NCI-H128 (cell line): Measurements from ENCODE around the gene MARK2.

Source experiments
- DNase-seq: peaks from one replicate; lab custom pipeline; 2025; ENCODE audit not compliant: unreplicated experiment; lab: John Stamatoyannopoulos, UW

MARK2 gene

GRCh38 chr11:63907808-63908530, 69.1 kb downstream of the MARK2 start:
- no peak for DNase-seq

GRCh38 chr11:63908631-63909401, 69.9 kb downstream of the MARK2 start:
- DNase-seq = no peak

- DNase-seq = no peak
Measured at GRCh38 chr11:63909591-63910506, 70.9 kb downstream of the MARK2 start.

- DNase-seq = no peak
Measured at GRCh38 chr11:63910675-63911074, 71.8 kb downstream of the MARK2 start.

GRCh38 chr11:63911440-63911839, 72.5 kb downstream of the MARK2 start:
- no peak for DNase-seq

GRCh38 chr11:63911876-63912275, 73.0 kb downstream of the MARK2 start:
- no peak for DNase-seq

- no peak for DNase-seq
Measured at GRCh38 chr11:63912678-63913077, 73.8 kb downstream of the MARK2 start.

- no peak for DNase-seq
Measured at GRCh38 chr11:63913866-63914830, 75.2 kb downstream of the MARK2 start.

GRCh38 chr11:63914896-63915691, 76.2 kb downstream of the MARK2 start:
- no peak for DNase-seq

- DNase-seq = peak; percentile 57
Measured at GRCh38 chr11:63915961-63916836, 77.3 kb downstream of the MARK2 start.

- DNase-seq = peak; percentile 80
Measured at GRCh38 chr11:63916837-63917691, 78.2 kb downstream of the MARK2 start, which contains the start of gene RCOR2. TSS of gene RCOR2 (minus strand) at chr11:63917164. CDS start at chr11:63916456, 708 bp downstream.

- DNase-seq = peak; percentile 78
Measured at GRCh38 chr11:63917692-63918506, 79.0 kb downstream of the MARK2 start.

- DNase-seq = no peak
Measured at GRCh38 chr11:63918507-63919191, 79.7 kb downstream of the MARK2 start.

GRCh38 chr11:63919267-63920125, 80.6 kb downstream of the MARK2 start:
- peak; percentile 74 for DNase-seq
